Measurements from ENCODE around the gene FAM90A26.
"Not testable (repeated sequence)": the region's sequence is repeated elsewhere in the genome, so short reads cannot be mapped to it uniquely, and the experiment has no call there.

- TF ChIP-seq CTCF (conservative IDR thresholded peaks at IDR 0.05; ENCODE audit: low read length); EZH2phosphoT487 (IDR thresholded peaks at IDR 0.05; ENCODE audit: borderline replicate concordance, low read depth, low read length): not testable (repeated sequence)
These were observed 17.8 kb upstream of the FAM90A26 start for GRCh38 chr4:9152180-9153007.
